Activated CD4-positive, alpha-beta T cell treated with anti-CD3 and anti-CD28 coated beads, Interleukin-10, Interleukin-2, amounts not matched to agents 100 ng/mL and 50 ng/mL, durations not matched to agents 16 hours and 8 hours (primary cell): ENCODE results near the gene NANOS2.

Experiments used
- DNase-seq: peaks from one replicate; pipeline ENCODE4 v3.0.0-alpha.2; 2020

NANOS2 gene

GRCh38 chr19:45890877-45891276 lies 23.7 kb downstream of the NANOS2 start:
- no peak for DNase-seq

GRCh38 chr19:45889210-45889885 lies 25.2 kb downstream of the NANOS2 start:
- no peak for DNase-seq

GRCh38 chr19:45887200-45887710 lies 27.3 kb downstream of the NANOS2 start:
- no peak for DNase-seq

- peak; percentile 96 for DNase-seq
These were observed 28.0 kb downstream of the NANOS2 start for GRCh38 chr19:45886427-45887199.

- DNase-seq = peak; percentile 93
These were observed 28.8 kb downstream of the NANOS2 start, which contains the start of gene IRF2BP1 for GRCh38 chr19:45885556-45886426. Gene IRF2BP1 (minus strand): TSS chr19:45886141. CDS start chr19:45885774, 367 bp downstream.

- DNase-seq = peak; percentile 28
These were observed 29.7 kb downstream of the NANOS2 start for GRCh38 chr19:45884682-45885555.

- no peak for DNase-seq
These were observed 30.5 kb downstream of the NANOS2 start for GRCh38 chr19:45883881-45884681.

- DNase-seq = no peak
These were observed 31.0 kb downstream of the NANOS2 start for GRCh38 chr19:45883586-45883880.

GRCh38 chr19:45882652-45883585 lies 31.7 kb downstream of the NANOS2 start:
- peak; percentile 88 for DNase-seq

- no peak for DNase-seq
These were observed 32.6 kb downstream of the NANOS2 start for GRCh38 chr19:45881909-45882528.

GRCh38 chr19:45881082-45881908 lies 33.3 kb downstream of the NANOS2 start:
- peak; percentile 46 for DNase-seq

- DNase-seq = no peak
These were observed 34.6 kb downstream of the NANOS2 start for GRCh38 chr19:45879971-45880370.

GRCh38 chr19:45879055-45879454 lies 35.5 kb downstream of the NANOS2 start:
- DNase-seq = no peak

GRCh38 chr19:45878043-45878794 lies 36.4 kb downstream of the NANOS2 start:
- peak; percentile 35 for DNase-seq

- peak; percentile 40 for DNase-seq
These were observed 38.0 kb downstream of the NANOS2 start for GRCh38 chr19:45876411-45877197.

- DNase-seq = peak; percentile 50
These were observed 38.5 kb downstream of the NANOS2 start for GRCh38 chr19:45876161-45876410.

- no peak for DNase-seq
These were observed 40.0 kb downstream of the NANOS2 start for GRCh38 chr19:45874620-45874966.
